Activated CD8-positive, alpha-beta T cell treated with anti-CD3 and anti-CD28 coated beads for 36 hours (primary cell): Measurements from ENCODE around the gene DKC1. TPM values are rescaled to one million over a fixed set of nuclear protein-coding genes. Genes with fewer than 3 reads are reported as not detected.
"Not testable (repeated sequence)": the region's sequence is repeated elsewhere in the genome, so short reads cannot be mapped to it uniquely, and the experiment has no call there.

Experiments
- ATAC-seq: fragments of 200-7000 bp; cut with Tn5 transposase; one replicate; pipeline ENCODE4 v1.10.0; 2021; ENCODE audit warnings: mild to moderate bottlenecking, moderate library complexity
- CTCF ChIA-PET: fragments of 350-600 bp; sonication (Branson Sonifier 250); formaldehyde crosslinking; loops from one replicate; lab custom pipeline; 2021; ENCODE audit warnings: antibody characterized with exemption; lab: Charles Lee
- POLR2A ChIA-PET: fragments of 350-600 bp; sonication (Branson Sonifier 250); formaldehyde crosslinking; loops from one replicate; lab custom pipeline; 2021; ENCODE audit warnings: antibody characterized with exemption; lab: Charles Lee
- DNase-seq: peaks from one replicate; pipeline ENCODE4 v3.0.0-alpha.2; 2020
- H3K27ac Mint-ChIP-seq: one replicate; pipeline ENCODE4 v1.8.0; 2021; ENCODE audit warnings: mild to moderate bottlenecking, mixed read lengths
- H3K27me3 Mint-ChIP-seq: one replicate; pipeline ENCODE4 v1.8.0; 2021; ENCODE audit warnings: mixed read lengths
- H3K36me3 Mint-ChIP-seq: one replicate; pipeline ENCODE4 v1.8.0; 2021; ENCODE audit warnings: low read depth, mixed read lengths
- H3K4me1 Mint-ChIP-seq: one replicate; pipeline ENCODE4 v1.8.0; 2021; ENCODE audit warnings: low read depth, mixed read lengths
- H3K4me3 Mint-ChIP-seq: one replicate; pipeline ENCODE4 v1.8.0; 2021; ENCODE audit warnings: mild to moderate bottlenecking, moderate library complexity, mixed read lengths
- H3K9me3 Mint-ChIP-seq: one replicate; pipeline ENCODE4 v1.8.0; 2021; ENCODE audit warnings: mixed read lengths
- CTCF ChIP-seq: fragments of 200-600 bp; IDR thresholded peaks from one replicate; pipeline ENCODE4 v1.8.0; 2022; ENCODE audit warnings: antibody characterized with exemption, mild to moderate bottlenecking
- intact Hi-C: fragments of 100-400 bp; cut with micrococcal nuclease; formaldehyde crosslinking; loops from one replicate; pipeline ENCODE4 v1.10.0; 2022
- total RNA-seq, 2 experiments: library from RNA; stranded (reverse); gene quantifications; one replicate each; pipeline ENCODE4 v1.2.3, GENCODE V29; 2021

DKC1 gene
- total RNA-seq, 2 experiments from 2014 or later: 132 to 138 TPM

GRCh38 chrX:154813801-154814200 lies 51.1 kb downstream of the DKC1 start:
- H3K27me3 Mint-ChIP-seq: peaks cover 5% of the 10 kb centered on the region
- TF ChIP-seq CTCF: no peak
- ChIA-PET CTCF (no interaction called here), POLR2A (no interaction called here)
- intact Hi-C loops: no loop called here
- no peaks in the 10 kb centered on the region for H3K9me3 Mint-ChIP-seq
- H3K4me1 Mint-ChIP-seq: peaks cover 7% of the 10 kb centered on the region
- H3K27ac Mint-ChIP-seq: no peak overlapping the region
- H3K4me3 Mint-ChIP-seq: no peak overlapping the region
- DNase-seq: no peak
- no peaks in the 10 kb centered on the region for H3K36me3 Mint-ChIP-seq
- no peak for ATAC-seq

- Mint-ChIP-seq H3K4me1 (no peaks in the 10 kb centered on the region), H3K27me3 (peaks cover 5% of the 10 kb centered on the region), H3K4me3 (no peak overlapping the region), H3K36me3 (no peaks in the 10 kb centered on the region), H3K27ac (no peak overlapping the region), H3K9me3 (no peaks in the 10 kb centered on the region)
- ChIA-PET POLR2A (no interaction called here), CTCF (no interaction called here)
- no peak for DNase-seq
- TF ChIP-seq CTCF: no peak
- intact Hi-C loops: no loop called here
- no peak for ATAC-seq
These were observed 52.7 kb downstream of the DKC1 start for GRCh38 chrX:154815274-154815818.

GRCh38 chrX:154816326-154816898 lies 53.7 kb downstream of the DKC1 start:
- CTCF ChIA-PET, H3K27me3 Mint-ChIP-seq, H3K36me3 Mint-ChIP-seq, DNase-seq, intact Hi-C loops, H3K9me3 Mint-ChIP-seq, POLR2A ChIA-PET, ATAC-seq, H3K4me1 Mint-ChIP-seq, H3K27ac Mint-ChIP-seq, H3K4me3 Mint-ChIP-seq: not testable (repeated sequence)

GRCh38 chrX:154817048-154817618 lies 54.5 kb downstream of the DKC1 start:
- H3K27me3 Mint-ChIP-seq, POLR2A ChIA-PET, H3K36me3 Mint-ChIP-seq, CTCF ChIA-PET, ATAC-seq, H3K4me1 Mint-ChIP-seq, H3K4me3 Mint-ChIP-seq, H3K27ac Mint-ChIP-seq, DNase-seq, intact Hi-C loops, H3K9me3 Mint-ChIP-seq: not testable (repeated sequence)

GRCh38 chrX:154818916-154819770 lies 56.5 kb downstream of the DKC1 start:
- ChIA-PET POLR2A (interaction anchor here (1.0 kb wide), 1 partner anchor 14 kb away, joined by 4 read pairs; the partner anchor contains the start of gene MPP1), CTCF (no interaction called here)
- DNase-seq (no peak), ATAC-seq (no peak)
- H3K36me3 Mint-ChIP-seq: no peaks in the 10 kb centered on the region
- H3K27ac Mint-ChIP-seq: no peak overlapping the region
- intact Hi-C loops: no loop called here
- no peaks in the 10 kb centered on the region for H3K9me3 Mint-ChIP-seq
- H3K27me3 Mint-ChIP-seq: no peaks in the 10 kb centered on the region
- no peak for TF ChIP-seq CTCF
- no peaks in the 10 kb centered on the region for H3K4me1 Mint-ChIP-seq
- H3K4me3 Mint-ChIP-seq: no peak overlapping the region
